Peyer's patch (tissue), 4 donors: ENCODE results near the gene GARIN5A. TPM values are rescaled to one million over a fixed set of nuclear protein-coding genes. Genes with fewer than 3 reads are reported as not detected.

ENCODE experiments used
- DNase-seq, 3 donors: peaks; one replicate each; pipeline ENCODE4 v3.0.0-alpha.2; 2017 to 2019
- H3K27ac ChIP-seq, 4 donors: fragments of 200-600 bp; sonication (generic); one replicate each; pipeline ENCODE4 v1.5.1; 2016 to 2019
- H3K27me3 ChIP-seq, 2 donors: fragments of 200-600 bp; sonication (generic); one replicate each; pipeline ENCODE4 v1.5.1; 2019
- H3K36me3 ChIP-seq, 3 donors: fragments of 200-600 bp; sonication (generic); one replicate each; pipeline ENCODE4 v1.5.1; 2016 to 2019
- H3K4me1 ChIP-seq, 4 donors: fragments of 200-600 bp; sonication (generic); one replicate each; pipeline ENCODE4 v1.5.1; 2016 to 2019
- H3K4me3 ChIP-seq, 4 donors: fragments of 200-600 bp; sonication (generic); 1 replicate in 3 of 4; 2 replicates in 1 of 4; pipeline ENCODE4 v1.5.1; 2016 to 2019; ENCODE audit warnings: mild to moderate bottlenecking in 1 of 4
- H3K9me3 ChIP-seq, 4 donors: fragments of 200-600 bp; sonication (generic); one replicate each; pipeline ENCODE4 v1.5.1; 2016 to 2019; ENCODE audit warnings: mild to moderate bottlenecking in 1 of 4
- POLR2A ChIP-seq, 2 donors: fragments of 450-650 bp; IDR thresholded peaks; one replicate each; pipeline ENCODE4 v1.5.1; 2017; ENCODE audit warnings: antibody characterized with exemption in 2 of 2, mild to moderate bottlenecking in 2 of 2, moderate library complexity in 2 of 2
- total RNA-seq, 4 donors: library from RNA; depleted of rRNA; stranded (reverse); fragments of >200 nt; gene quantifications; one replicate each; pipeline ENCODE4 v1.1.0, GENCODE V29; 2016
- TF ChIP-seq, protein P1 (sequence below), 6 experiments: fragments of 450-650 bp in 4 of 6; fragments of 200-600 bp in 2 of 6; sonication (generic) in 1 of 6; IDR thresholded peaks; one replicate each; pipeline ENCODE4 v1.5.1; 2017 to 2019; ENCODE audit warnings: antibody characterized with exemption in 6 of 6, mild to moderate bottlenecking in 3 of 6, moderate library complexity in 1 of 6

GARIN5A gene
- total RNA-seq, 4 donors from 2014 or later = 2.0 to 2.5 TPM; not detected in 2

DNA sequence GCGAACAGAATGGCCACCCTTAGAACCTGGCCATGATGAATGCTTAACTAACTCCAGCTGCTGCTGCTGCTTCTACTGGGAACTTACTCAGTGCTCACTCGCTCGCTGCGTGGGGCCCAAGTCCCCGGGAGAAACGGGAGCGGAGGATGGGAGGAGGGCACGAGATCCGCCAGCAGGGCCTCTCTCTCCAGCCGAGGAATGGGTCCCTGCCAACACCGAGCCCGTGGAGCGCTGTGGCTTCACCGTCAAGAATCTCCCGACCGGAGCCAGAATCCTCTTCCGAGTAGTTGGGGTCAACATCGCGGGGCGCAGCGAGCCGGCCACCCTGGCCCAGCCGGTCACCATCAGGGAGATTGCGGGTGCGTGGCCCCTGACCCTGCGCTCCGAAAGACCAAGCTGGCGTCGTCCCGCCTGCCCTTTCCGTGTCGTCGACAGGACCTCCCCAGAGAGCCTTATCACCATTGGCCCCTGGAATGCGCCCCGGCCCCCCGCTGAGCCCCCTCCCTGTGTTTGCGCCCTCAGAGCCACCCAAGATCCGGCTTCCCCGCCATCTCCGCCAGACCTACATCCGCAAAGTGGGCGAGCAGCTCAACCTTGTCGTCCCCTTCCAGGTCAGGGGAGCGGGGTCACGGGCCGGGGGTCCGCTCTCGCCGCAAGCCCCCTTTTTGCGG is 18.1 kb downstream of the GARIN5A start:
- DNase-seq = no peak
- Histone ChIP-seq H3K4me1 (peaks cover 0 to 7% (median 0%) of the 10 kb centered on the region in 4 donors), H3K4me3 (no peak overlapping the region), H3K36me3 (no peaks in the 10 kb centered on the region), H3K27me3 (no peaks in the 10 kb centered on the region), H3K9me3 (no peaks in the 10 kb centered on the region), H3K27ac (no peak overlapping the region)
- TF ChIP-seq POLR2A (IDR thresholded peaks at IDR 0.05) = no peak
- TF ChIP-seq, protein P1, sequence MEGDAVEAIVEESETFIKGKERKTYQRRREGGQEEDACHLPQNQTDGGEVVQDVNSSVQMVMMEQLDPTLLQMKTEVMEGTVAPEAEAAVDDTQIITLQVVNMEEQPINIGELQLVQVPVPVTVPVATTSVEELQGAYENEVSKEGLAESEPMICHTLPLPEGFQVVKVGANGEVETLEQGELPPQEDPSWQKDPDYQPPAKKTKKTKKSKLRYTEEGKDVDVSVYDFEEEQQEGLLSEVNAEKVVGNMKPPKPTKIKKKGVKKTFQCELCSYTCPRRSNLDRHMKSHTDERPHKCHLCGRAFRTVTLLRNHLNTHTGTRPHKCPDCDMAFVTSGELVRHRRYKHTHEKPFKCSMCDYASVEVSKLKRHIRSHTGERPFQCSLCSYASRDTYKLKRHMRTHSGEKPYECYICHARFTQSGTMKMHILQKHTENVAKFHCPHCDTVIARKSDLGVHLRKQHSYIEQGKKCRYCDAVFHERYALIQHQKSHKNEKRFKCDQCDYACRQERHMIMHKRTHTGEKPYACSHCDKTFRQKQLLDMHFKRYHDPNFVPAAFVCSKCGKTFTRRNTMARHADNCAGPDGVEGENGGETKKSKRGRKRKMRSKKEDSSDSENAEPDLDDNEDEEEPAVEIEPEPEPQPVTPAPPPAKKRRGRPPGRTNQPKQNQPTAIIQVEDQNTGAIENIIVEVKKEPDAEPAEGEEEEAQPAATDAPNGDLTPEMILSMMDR (IDR thresholded peaks at IDR 0.05) = no peak

DNA sequence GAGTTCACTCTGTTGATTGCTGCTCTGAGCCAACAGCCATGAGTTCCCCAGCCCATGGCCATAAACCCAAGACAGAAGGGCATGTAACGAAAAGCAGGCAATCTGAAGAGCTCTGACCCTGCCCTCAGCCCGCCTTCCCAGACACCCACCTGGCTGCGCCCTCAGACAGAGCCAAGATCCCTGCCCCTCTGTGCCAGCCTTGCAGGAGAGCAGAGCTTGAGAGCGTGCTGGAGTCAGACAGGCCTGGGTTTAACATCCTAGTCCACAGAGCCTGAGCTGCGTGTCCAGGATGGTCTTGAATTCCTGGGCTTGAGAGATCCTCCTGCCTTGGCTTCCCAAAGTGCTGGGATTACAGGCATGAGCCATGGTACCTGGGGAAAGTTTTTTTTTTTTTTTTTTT is 19.3 kb downstream of the GARIN5A start:
- no peaks in the 10 kb centered on the region for H3K36me3 ChIP-seq
- TF ChIP-seq, protein P1 (IDR thresholded peaks at IDR 0.05) = no peak
- no peak for TF ChIP-seq POLR2A (IDR thresholded peaks at IDR 0.05)
- H3K4me3 ChIP-seq = no peak overlapping the region
- H3K27me3 ChIP-seq = no peaks in the 10 kb centered on the region
- peaks cover 0 to 7% (median 0%) of the 10 kb centered on the region in 4 donors for H3K4me1 ChIP-seq
- no peak overlapping the region for H3K27ac ChIP-seq
- H3K9me3 ChIP-seq = no peaks in the 10 kb centered on the region
- no peak for DNase-seq

DNA sequence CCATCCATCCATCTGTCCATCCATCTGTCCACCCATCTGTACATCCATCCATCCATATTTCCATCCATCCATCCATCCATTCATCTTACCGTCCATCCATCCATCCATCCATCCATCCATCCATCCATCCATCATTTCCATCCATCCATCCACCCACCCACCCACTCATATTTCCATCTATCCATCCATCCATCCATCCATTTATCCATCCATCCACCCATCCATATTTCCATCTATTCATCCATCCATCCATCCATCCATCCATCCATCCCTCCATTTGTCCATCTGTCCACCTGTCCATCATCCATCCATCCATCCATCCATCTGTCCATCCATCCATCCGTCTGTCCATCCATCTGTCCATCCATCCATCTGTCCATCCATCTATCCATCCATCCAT is 20.7 kb downstream of the GARIN5A start:
- H3K27me3 ChIP-seq = no peaks in the 10 kb centered on the region
- no peak overlapping the region for H3K4me3 ChIP-seq
- no peak for DNase-seq
- H3K9me3 ChIP-seq = no peaks in the 10 kb centered on the region
- H3K36me3 ChIP-seq = no peaks in the 10 kb centered on the region
- H3K27ac ChIP-seq = no peak overlapping the region
- peaks cover 0 to 7% (median 0%) of the 10 kb centered on the region in 4 donors for H3K4me1 ChIP-seq
- no peak for TF ChIP-seq POLR2A (IDR thresholded peaks at IDR 0.05)
- TF ChIP-seq, protein P1 (IDR thresholded peaks at IDR 0.05) = no peak

DNA sequence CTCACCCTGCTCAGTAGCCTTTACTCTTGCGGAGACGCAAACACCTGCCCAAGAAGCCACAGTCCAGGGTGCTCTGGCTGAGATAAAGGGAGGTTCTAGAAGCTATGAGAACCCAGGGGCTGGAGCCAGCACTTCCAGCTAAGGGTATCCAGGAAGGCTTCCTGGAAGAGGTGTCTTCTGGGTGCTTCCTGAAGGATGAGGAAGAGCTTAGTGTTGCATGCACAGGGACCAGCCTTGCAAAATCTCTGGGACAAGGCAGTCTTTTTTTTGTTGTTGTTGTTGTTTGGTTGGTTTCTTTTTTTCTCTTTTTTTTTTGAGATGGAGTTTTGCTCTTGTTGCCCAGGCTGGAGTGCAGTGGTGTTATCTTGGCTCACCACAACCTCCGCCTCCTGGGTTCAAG is 23.4 kb downstream of the GARIN5A start:
- H3K27ac ChIP-seq = no peak overlapping the region
- no peak for TF ChIP-seq POLR2A (IDR thresholded peaks at IDR 0.05)
- TF ChIP-seq, protein P1 (IDR thresholded peaks at IDR 0.05) = no peak
- DNase-seq = no peak
- no peaks in the 10 kb centered on the region for H3K4me1 ChIP-seq
- no peaks in the 10 kb centered on the region for H3K36me3 ChIP-seq
- no peaks in the 10 kb centered on the region for H3K9me3 ChIP-seq
- no peaks in the 10 kb centered on the region for H3K27me3 ChIP-seq
- no peak overlapping the region for H3K4me3 ChIP-seq

DNA sequence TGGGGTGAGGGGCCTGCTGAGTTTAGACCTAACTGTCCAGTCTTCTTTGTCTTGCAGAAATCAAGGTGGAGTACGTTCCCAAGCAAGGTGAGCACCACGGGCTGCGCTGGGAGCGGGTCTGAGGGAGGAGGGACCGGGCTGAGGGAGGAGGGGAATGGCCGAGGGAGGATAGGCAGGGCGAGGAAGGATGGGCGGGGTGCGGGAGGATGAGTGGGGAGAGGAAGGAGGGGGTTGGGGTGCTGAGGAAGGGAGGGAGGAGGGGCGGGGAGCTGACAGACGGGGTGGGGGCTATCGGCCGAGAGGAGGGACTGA is 25.5 kb downstream of the GARIN5A start:
- TF ChIP-seq, protein P1 (IDR thresholded peaks at IDR 0.05) = no peak
- TF ChIP-seq POLR2A (IDR thresholded peaks at IDR 0.05) = no peak
- H3K4me1 ChIP-seq = no peaks in the 10 kb centered on the region
- DNase-seq = no peak
- no peaks in the 10 kb centered on the region for H3K9me3 ChIP-seq
- H3K36me3 ChIP-seq = no peaks in the 10 kb centered on the region
- H3K27ac ChIP-seq = no peak overlapping the region
- no peaks in the 10 kb centered on the region for H3K27me3 ChIP-seq
- H3K4me3 ChIP-seq = no peak overlapping the region
